ENCODE results near the gene CALN1. TPM values are rescaled to one million over a fixed set of nuclear protein-coding genes. Genes with fewer than 3 reads are reported as not detected.

The CALN1 gene
- total RNA-seq, 1 donor: not detected

GRCh38 chr7:72244826-72245398 lies 167.2 kb downstream of the CALN1 start:
- no peak for DNase-seq (ENCODE audit: low read depth)
- H3K4me3 ChIP-seq (ENCODE audit: low read depth, low read length): no peak overlapping the region
- no peak for TF ChIP-seq CTCF (IDR thresholded peaks at IDR 0.05; ENCODE audit: insufficient read depth, low read length)

GRCh38 chr7:72243329-72243728 lies 168.8 kb downstream of the CALN1 start:
- DNase-seq (ENCODE audit: low read depth): no peak

GRCh38 chr7:72235351-72235750 lies 176.8 kb downstream of the CALN1 start:
- no peak for DNase-seq (ENCODE audit: low read depth)
- no peak for TF ChIP-seq CTCF (IDR thresholded peaks at IDR 0.05; ENCODE audit: insufficient read depth, low read length)
- no peak overlapping the region for H3K4me3 ChIP-seq (ENCODE audit: low read depth, low read length)

More at GRCh38 chr7:72243329-72243728, 168.8 kb downstream of the CALN1 start:
- no peak for TF ChIP-seq CTCF (IDR thresholded peaks at IDR 0.05; ENCODE audit: insufficient read depth, low read length)
- no peak overlapping the region for H3K4me3 ChIP-seq (ENCODE audit: low read depth, low read length)

- DNase-seq (ENCODE audit: low read depth): no peak
- TF ChIP-seq CTCF (IDR thresholded peaks at IDR 0.05; ENCODE audit: insufficient read depth, low read length): no peak
- H3K4me3 ChIP-seq (ENCODE audit: low read depth, low read length): no peak overlapping the region
Measured at GRCh38 chr7:72234086-72234485, 178.1 kb downstream of the CALN1 start.

- DNase-seq (ENCODE audit: low read depth): no peak
- H3K4me3 ChIP-seq (ENCODE audit: low read depth, low read length): no peak overlapping the region
- TF ChIP-seq CTCF (IDR thresholded peaks at IDR 0.05; ENCODE audit: insufficient read depth, low read length): no peak
Measured at GRCh38 chr7:72230281-72230680, 181.9 kb downstream of the CALN1 start.

GRCh38 chr7:72223351-72223750 lies 188.8 kb downstream of the CALN1 start:
- H3K4me3 ChIP-seq (ENCODE audit: low read depth, low read length): no peak overlapping the region
- DNase-seq (ENCODE audit: low read depth): no peak
- TF ChIP-seq CTCF (IDR thresholded peaks at IDR 0.05; ENCODE audit: insufficient read depth, low read length): no peak

- TF ChIP-seq CTCF (IDR thresholded peaks at IDR 0.05; ENCODE audit: insufficient read depth, low read length): no peak
- no peak overlapping the region for H3K4me3 ChIP-seq (ENCODE audit: low read depth, low read length)
- DNase-seq (ENCODE audit: low read depth): no peak
Measured at GRCh38 chr7:72222136-72222535, 190.0 kb downstream of the CALN1 start.

All from fibroblast of the aortic adventitia (primary cell).